ENCODE results near the gene NEXN.

DNA sequence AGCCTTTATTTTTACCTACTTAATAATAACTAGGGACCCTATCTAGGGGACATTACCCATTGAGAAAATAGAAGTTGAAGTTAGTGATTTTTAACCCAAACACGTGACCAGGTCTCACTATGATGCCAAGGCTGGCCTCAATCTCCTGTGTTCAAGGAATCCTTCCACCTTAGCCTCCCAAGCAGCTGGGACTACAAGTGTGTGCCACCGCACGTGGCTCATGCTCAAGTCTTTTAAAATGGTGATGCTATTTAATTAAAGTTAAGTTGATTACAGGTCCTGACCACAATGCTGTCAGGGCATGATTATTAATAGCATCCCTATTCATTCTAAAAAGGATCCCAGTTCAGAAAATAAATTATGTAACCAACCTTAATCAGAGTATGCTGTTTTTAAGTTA is 65.5 kb downstream of the NEXN start:
- TF ChIP-seq, protein P1, sequence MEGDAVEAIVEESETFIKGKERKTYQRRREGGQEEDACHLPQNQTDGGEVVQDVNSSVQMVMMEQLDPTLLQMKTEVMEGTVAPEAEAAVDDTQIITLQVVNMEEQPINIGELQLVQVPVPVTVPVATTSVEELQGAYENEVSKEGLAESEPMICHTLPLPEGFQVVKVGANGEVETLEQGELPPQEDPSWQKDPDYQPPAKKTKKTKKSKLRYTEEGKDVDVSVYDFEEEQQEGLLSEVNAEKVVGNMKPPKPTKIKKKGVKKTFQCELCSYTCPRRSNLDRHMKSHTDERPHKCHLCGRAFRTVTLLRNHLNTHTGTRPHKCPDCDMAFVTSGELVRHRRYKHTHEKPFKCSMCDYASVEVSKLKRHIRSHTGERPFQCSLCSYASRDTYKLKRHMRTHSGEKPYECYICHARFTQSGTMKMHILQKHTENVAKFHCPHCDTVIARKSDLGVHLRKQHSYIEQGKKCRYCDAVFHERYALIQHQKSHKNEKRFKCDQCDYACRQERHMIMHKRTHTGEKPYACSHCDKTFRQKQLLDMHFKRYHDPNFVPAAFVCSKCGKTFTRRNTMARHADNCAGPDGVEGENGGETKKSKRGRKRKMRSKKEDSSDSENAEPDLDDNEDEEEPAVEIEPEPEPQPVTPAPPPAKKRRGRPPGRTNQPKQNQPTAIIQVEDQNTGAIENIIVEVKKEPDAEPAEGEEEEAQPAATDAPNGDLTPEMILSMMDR (conservative IDR thresholded peaks at IDR 0.05; ENCODE audit: low read length) = no peak
- no peak for TF ChIP-seq EZH2phosphoT487 (IDR thresholded peaks at IDR 0.05; ENCODE audit: borderline replicate concordance, low read depth, low read length)

All from OCI-LY7 (cell line).